Kidney epithelial cell (primary cell): ENCODE results near the gene FLRT1. TPM values are rescaled to one million over a fixed set of nuclear protein-coding genes. Genes with fewer than 3 reads are reported as not detected.

ENCODE experiments used
- DNase-seq: peaks from one replicate; pipeline ENCODE4 v3.0.0-alpha.2; 2010; ENCODE audit warnings: low read depth
- H3K27me3 ChIP-seq: 2 replicates; pipeline ENCODE4 v1.6.0; 2011; ENCODE audit warnings: low read length; ENCODE audit not compliant: control insufficient read depth, insufficient read depth
- H3K36me3 ChIP-seq: 2 replicates; pipeline ENCODE4 v1.5.1; 2011; ENCODE audit warnings: low read length; ENCODE audit not compliant: control insufficient read depth, insufficient read depth
- H3K4me3 ChIP-seq: 2 replicates; pipeline ENCODE4 v1.5.1; 2011; ENCODE audit warnings: low read depth, mild to moderate bottlenecking, control low read depth, low read length
- CTCF ChIP-seq: IDR thresholded peaks from 2 replicates; pipeline ENCODE4 v1.5.1; 2011; ENCODE audit warnings: mild to moderate bottlenecking, moderate library complexity, low read length, control low read depth, inconsistent platforms; ENCODE audit not compliant: insufficient read depth, poor library complexity, severe bottlenecking
- total RNA-seq: library from RNA; depleted of rRNA; stranded (reverse); fragments of >200 nt; gene quantifications from 2 replicates; pipeline ENCODE4 v1.2.3, GENCODE V29; 2015

FLRT1 gene
- total RNA-seq, 1 donor from 2014 or later, result 0.13 TPM

- Histone ChIP-seq H3K27me3 (peaks cover 66% of the 10 kb centered on the region), H3K4me3 (no peak overlapping the region), H3K36me3 (no peaks in the 10 kb centered on the region)
- no peak for TF ChIP-seq CTCF
- DNase-seq, result no peak
These were observed 22.2 kb downstream of the FLRT1 start for GRCh38 chr11:64057890-64058289.

- TF ChIP-seq CTCF, result no peak
- no peak overlapping the region for H3K4me3 ChIP-seq
- no peak for DNase-seq
- H3K27me3 ChIP-seq, result peaks cover 67% of the 10 kb centered on the region
- no peaks in the 10 kb centered on the region for H3K36me3 ChIP-seq
These were observed 22.8 kb downstream of the FLRT1 start for GRCh38 chr11:64058494-64058893.

- no peak for DNase-seq
- TF ChIP-seq CTCF, result no peak
- Histone ChIP-seq H3K4me3 (no peak overlapping the region), H3K36me3 (no peaks in the 10 kb centered on the region), H3K27me3 (peaks cover 71% of the 10 kb centered on the region)
These were observed 23.8 kb downstream of the FLRT1 start for GRCh38 chr11:64059339-64060140.

GRCh38 chr11:64060263-64060860 lies 24.6 kb downstream of the FLRT1 start:
- no peak for DNase-seq
- no peak for TF ChIP-seq CTCF
- Histone ChIP-seq H3K36me3 (no peaks in the 10 kb centered on the region), H3K4me3 (no peak overlapping the region), H3K27me3 (peaks cover 76% of the 10 kb centered on the region)

GRCh38 chr11:64060861-64061444 lies 25.2 kb downstream of the FLRT1 start:
- Histone ChIP-seq H3K36me3 (no peaks in the 10 kb centered on the region), H3K27me3 (peaks cover 73% of the 10 kb centered on the region), H3K4me3 (no peak overlapping the region)
- no peak for DNase-seq
- no peak for TF ChIP-seq CTCF
